ENCODE results near the gene OOSP3.

The OOSP3 gene

DNA sequence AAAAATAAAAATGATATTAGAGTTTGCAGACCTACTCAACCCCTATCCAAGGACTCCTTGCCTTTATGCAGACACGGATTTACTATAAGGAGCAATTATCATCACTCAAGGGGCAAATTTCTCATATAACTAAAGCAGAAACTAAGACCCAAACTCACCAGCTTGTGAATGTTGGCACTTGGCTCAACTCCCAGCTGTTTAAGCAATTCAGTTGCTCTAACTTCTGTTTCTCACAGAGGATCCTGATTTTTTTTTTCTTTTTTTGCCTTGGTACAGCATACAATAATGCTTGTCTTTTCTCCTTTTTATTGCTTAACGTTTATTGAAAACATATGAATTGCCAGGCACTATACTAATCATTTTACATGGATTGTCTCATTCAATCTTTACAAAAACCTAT, 23.7 kb upstream of the OOSP3 start:
- TF ChIP-seq ISL1 (CRISPR knock-in tag; IDR thresholded peaks at IDR 0.05) (no peak), TOX (CRISPR knock-in tag; IDR thresholded peaks at IDR 0.05; ENCODE audit: borderline replicate concordance) (no peak), ZFP30 (CRISPR knock-in tag; IDR thresholded peaks at IDR 0.05) (no peak)
- no peak for ATAC-seq

GRCh38 chr11:59857439-59858434, 20.8 kb upstream of the OOSP3 start:
- no peak for ATAC-seq

DNA sequence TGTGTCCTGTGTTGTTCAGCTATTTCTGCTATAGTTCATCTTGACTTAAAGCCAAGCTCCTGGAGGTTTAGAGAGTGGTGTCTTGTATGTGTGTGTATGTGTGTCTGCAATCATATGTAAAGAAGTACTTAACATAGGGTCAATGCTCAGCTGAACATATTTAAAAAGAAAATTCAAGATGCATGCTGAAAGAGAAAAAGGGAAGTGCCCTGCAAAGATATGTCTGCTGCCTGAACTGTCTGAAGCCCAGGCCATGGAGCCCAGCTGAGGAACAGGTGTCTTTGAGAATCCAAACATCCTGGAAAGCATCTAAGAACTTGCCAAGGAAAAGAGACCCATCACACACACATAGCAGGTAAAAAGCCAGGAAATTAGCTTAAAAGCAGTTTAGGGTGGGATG, 18.9 kb upstream of the OOSP3 start:
- ATAC-seq, result no peak
- no peak for TF ChIP-seq ZC3H10 (CRISPR knock-in tag; IDR thresholded peaks at IDR 0.05)
- no peak for TF ChIP-seq ISL1 (CRISPR knock-in tag; IDR thresholded peaks at IDR 0.05)
- no peak for TF ChIP-seq ZFP3 (CRISPR knock-in tag; IDR thresholded peaks at IDR 0.05)
- TF ChIP-seq OSR1 (CRISPR knock-in tag; IDR thresholded peaks at IDR 0.05), result no peak
- no peak for TF ChIP-seq GLIS3 (CRISPR knock-in tag; IDR thresholded peaks at IDR 0.05)
- TF ChIP-seq ZNF8 (CRISPR knock-in tag; IDR thresholded peaks at IDR 0.05), result no peak

More at GRCh38 chr11:59857439-59858434, 20.8 kb upstream of the OOSP3 start:
- TF ChIP-seq CSDC2 (CRISPR knock-in tag; IDR thresholded peaks at IDR 0.05), result no peak
- TF ChIP-seq, protein P1, sequence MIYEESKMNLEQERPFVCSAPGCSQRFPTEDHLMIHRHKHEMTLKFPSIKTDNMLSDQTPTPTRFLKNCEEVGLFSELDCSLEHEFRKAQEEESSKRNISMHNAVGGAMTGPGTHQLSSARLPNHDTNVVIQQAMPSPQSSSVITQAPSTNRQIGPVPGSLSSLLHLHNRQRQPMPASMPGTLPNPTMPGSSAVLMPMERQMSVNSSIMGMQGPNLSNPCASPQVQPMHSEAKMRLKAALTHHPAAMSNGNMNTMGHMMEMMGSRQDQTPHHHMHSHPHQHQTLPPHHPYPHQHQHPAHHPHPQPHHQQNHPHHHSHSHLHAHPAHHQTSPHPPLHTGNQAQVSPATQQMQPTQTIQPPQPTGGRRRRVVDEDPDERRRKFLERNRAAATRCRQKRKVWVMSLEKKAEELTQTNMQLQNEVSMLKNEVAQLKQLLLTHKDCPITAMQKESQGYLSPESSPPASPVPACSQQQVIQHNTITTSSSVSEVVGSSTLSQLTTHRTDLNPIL (CRISPR knock-in tag; IDR thresholded peaks at IDR 0.05; ENCODE audit: low read depth), result no peak
- TF ChIP-seq GLIS3 (CRISPR knock-in tag; IDR thresholded peaks at IDR 0.05), result no peak
- no peak for TF ChIP-seq POU6F1 (CRISPR knock-in tag; IDR thresholded peaks at IDR 0.05; ENCODE audit: borderline replicate concordance, low read depth)
- no peak for TF ChIP-seq RARB (CRISPR knock-in tag; IDR thresholded peaks at IDR 0.05)
- TF ChIP-seq ZNF565 (CRISPR knock-in tag; conservative IDR thresholded peaks at IDR 0.05; ENCODE audit: low read depth), result no peak
- no peak for TF ChIP-seq ISL1 (CRISPR knock-in tag; IDR thresholded peaks at IDR 0.05)
- no peak for TF ChIP-seq ZFP30 (CRISPR knock-in tag; IDR thresholded peaks at IDR 0.05)
- no peak for TF ChIP-seq ESRRG (CRISPR knock-in tag; IDR thresholded peaks at IDR 0.05)
- TF ChIP-seq TOX (CRISPR knock-in tag; IDR thresholded peaks at IDR 0.05; ENCODE audit: borderline replicate concordance), result no peak

GRCh38 chr11:59862252-59862651, 16.3 kb upstream of the OOSP3 start:
- TF ChIP-seq, protein P2, sequence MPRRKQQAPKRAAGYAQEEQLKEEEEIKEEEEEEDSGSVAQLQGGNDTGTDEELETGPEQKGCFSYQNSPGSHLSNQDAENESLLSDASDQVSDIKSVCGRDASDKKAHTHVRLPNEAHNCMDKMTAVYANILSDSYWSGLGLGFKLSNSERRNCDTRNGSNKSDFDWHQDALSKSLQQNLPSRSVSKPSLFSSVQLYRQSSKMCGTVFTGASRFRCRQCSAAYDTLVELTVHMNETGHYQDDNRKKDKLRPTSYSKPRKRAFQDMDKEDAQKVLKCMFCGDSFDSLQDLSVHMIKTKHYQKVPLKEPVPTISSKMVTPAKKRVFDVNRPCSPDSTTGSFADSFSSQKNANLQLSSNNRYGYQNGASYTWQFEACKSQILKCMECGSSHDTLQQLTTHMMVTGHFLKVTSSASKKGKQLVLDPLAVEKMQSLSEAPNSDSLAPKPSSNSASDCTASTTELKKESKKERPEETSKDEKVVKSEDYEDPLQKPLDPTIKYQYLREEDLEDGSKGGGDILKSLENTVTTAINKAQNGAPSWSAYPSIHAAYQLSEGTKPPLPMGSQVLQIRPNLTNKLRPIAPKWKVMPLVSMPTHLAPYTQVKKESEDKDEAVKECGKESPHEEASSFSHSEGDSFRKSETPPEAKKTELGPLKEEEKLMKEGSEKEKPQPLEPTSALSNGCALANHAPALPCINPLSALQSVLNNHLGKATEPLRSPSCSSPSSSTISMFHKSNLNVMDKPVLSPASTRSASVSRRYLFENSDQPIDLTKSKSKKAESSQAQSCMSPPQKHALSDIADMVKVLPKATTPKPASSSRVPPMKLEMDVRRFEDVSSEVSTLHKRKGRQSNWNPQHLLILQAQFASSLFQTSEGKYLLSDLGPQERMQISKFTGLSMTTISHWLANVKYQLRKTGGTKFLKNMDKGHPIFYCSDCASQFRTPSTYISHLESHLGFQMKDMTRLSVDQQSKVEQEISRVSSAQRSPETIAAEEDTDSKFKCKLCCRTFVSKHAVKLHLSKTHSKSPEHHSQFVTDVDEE (CRISPR knock-in tag; IDR thresholded peaks at IDR 0.05), result no peak
- TF ChIP-seq ESRRG (CRISPR knock-in tag; IDR thresholded peaks at IDR 0.05) (no peak), PPARA (CRISPR knock-in tag; IDR thresholded peaks at IDR 0.05; ENCODE audit: borderline replicate concordance) (no peak), BACH2 (CRISPR knock-in tag; IDR thresholded peaks at IDR 0.05; ENCODE audit: borderline replicate concordance) (no peak), OSR1 (CRISPR knock-in tag; IDR thresholded peaks at IDR 0.05) (no peak), ZFP30 (CRISPR knock-in tag; IDR thresholded peaks at IDR 0.05) (no peak), POU6F1 (CRISPR knock-in tag; IDR thresholded peaks at IDR 0.05; ENCODE audit: borderline replicate concordance, low read depth) (no peak), ZNF70 (CRISPR knock-in tag; IDR thresholded peaks at IDR 0.05) (no peak), ZC3H10 (CRISPR knock-in tag; IDR thresholded peaks at IDR 0.05) (no peak), TCF4 (CRISPR knock-in tag; IDR thresholded peaks at IDR 0.05; ENCODE audit: borderline replicate concordance) (no peak), ARNTL (CRISPR knock-in tag; IDR thresholded peaks at IDR 0.05; ENCODE audit: borderline replicate concordance, low read depth) (no peak), CSDC2 (CRISPR knock-in tag; IDR thresholded peaks at IDR 0.05) (no peak), RARB (CRISPR knock-in tag; IDR thresholded peaks at IDR 0.05) (no peak), ZFP3 (CRISPR knock-in tag; IDR thresholded peaks at IDR 0.05) (no peak), ZNF8 (CRISPR knock-in tag; IDR thresholded peaks at IDR 0.05) (no peak), ZNF565 (CRISPR knock-in tag; conservative IDR thresholded peaks at IDR 0.05; ENCODE audit: low read depth) (no peak), ISL1 (CRISPR knock-in tag; IDR thresholded peaks at IDR 0.05) (no peak), TOX (CRISPR knock-in tag; IDR thresholded peaks at IDR 0.05; ENCODE audit: borderline replicate concordance) (no peak)
- TF ChIP-seq, protein P1 (CRISPR knock-in tag; IDR thresholded peaks at IDR 0.05; ENCODE audit: low read depth), result no peak
- no peak for ATAC-seq
